Endodermal cell (in vitro differentiated cells): ENCODE measurements around the gene PADI2. TPM values are rescaled to one million over a fixed set of nuclear protein-coding genes. Genes with fewer than 3 reads are reported as not detected.

Source experiments
- DNase-seq: peaks from one replicate; pipeline ENCODE4 v3.0.0-alpha.2; 2017
- H3K27ac ChIP-seq: 2 replicates; pipeline ENCODE4 v1.5.1; 2013; ENCODE audit warnings: mild to moderate bottlenecking, low read depth, low read length, moderate library complexity
- H3K27me3 ChIP-seq: 2 replicates; pipeline ENCODE4 v1.6.1; 2013; ENCODE audit warnings: mild to moderate bottlenecking, low read length, moderate library complexity; ENCODE audit not compliant: insufficient read depth, control insufficient read depth, poor library complexity, severe bottlenecking
- H3K36me3 ChIP-seq: 2 replicates; pipeline ENCODE4 v1.7.0; 2013; ENCODE audit warnings: mild to moderate bottlenecking, low read length, moderate library complexity; ENCODE audit not compliant: control insufficient read depth, insufficient read depth
- H3K4me1 ChIP-seq: one replicate; pipeline ENCODE4 v1.7.0; 2013; ENCODE audit warnings: low read length; ENCODE audit not compliant: control insufficient read depth, insufficient read depth
- H3K4me3 ChIP-seq: 2 replicates; pipeline ENCODE4 v1.5.1; 2013; ENCODE audit warnings: mild to moderate bottlenecking, low read length, moderate library complexity
- H3K9ac ChIP-seq: 2 replicates; pipeline ENCODE4 v1.6.1; 2013; ENCODE audit warnings: mild to moderate bottlenecking, low read length, moderate library complexity; ENCODE audit not compliant: poor library complexity, severe bottlenecking; ENCODE audit errors: extremely low read depth
- H3K9me3 ChIP-seq: 2 replicates; pipeline ENCODE4 v1.6.1; 2013; ENCODE audit warnings: mild to moderate bottlenecking, low read length, moderate library complexity; ENCODE audit not compliant: control insufficient read depth
- H3K27ac Mint-ChIP-seq: 2 replicates; pipeline ENCODE4 v1.8.0; 2020; ENCODE audit warnings: mixed read lengths
- H3K27me3 Mint-ChIP-seq: 2 replicates; pipeline ENCODE4 v1.8.0; 2021; ENCODE audit warnings: mild to moderate bottlenecking, mixed read lengths; ENCODE audit not compliant: insufficient read depth
- H3K36me3 Mint-ChIP-seq: 2 replicates; pipeline ENCODE4 v1.8.0; 2020; ENCODE audit warnings: low read depth, mixed read lengths
- H3K4me1 Mint-ChIP-seq: 2 replicates; pipeline ENCODE4 v1.8.0; 2020; ENCODE audit warnings: mixed read lengths
- H3K4me3 Mint-ChIP-seq: 2 replicates; pipeline ENCODE4 v1.8.0; 2020; ENCODE audit warnings: mild to moderate bottlenecking, moderate library complexity, mixed read lengths
- H3K9me3 Mint-ChIP-seq: 2 replicates; pipeline ENCODE4 v1.8.0; 2020; ENCODE audit warnings: mild to moderate bottlenecking, mixed read lengths
- WGBS, 2 experiments: methylation state at CpG; one replicate each; pipeline versions ENCODE4 v1.1.5 to v1.1.7; 2013; ENCODE audit warnings: missing lambda C conversion rate in 2 of 2, mixed read lengths in 1 of 2; ENCODE audit not compliant: insufficient coverage in 1 of 2, insufficient read length in 1 of 2; 5-methylcytosine and 5-hydroxymethylcytosine counted together
- total RNA-seq, 2 donors: library from RNA; stranded (reverse); fragmentation: NEBNext Ultra II Directional in 1 of 2; extraction: Animal tissue kit (Norgen Biotek cat#: 25700) in 1 of 2; gene quantifications; 2 replicates in 1 of 2; 3 replicates in 1 of 2; pipeline ENCODE4 v1.2.1, GENCODE V29; 2021
- TF ChIP-seq, protein P1 (sequence below): fragments of 200-600 bp; sonication (generic); conservative IDR thresholded peaks from 2 replicates; pipeline ENCODE4 v1.5.0; 2021; ENCODE audit warnings: antibody characterized with exemption, mild to moderate bottlenecking

The PADI2 gene
- total RNA-seq, 2 donors from 2014 or later = 2.0 to 2.7 TPM

DNA sequence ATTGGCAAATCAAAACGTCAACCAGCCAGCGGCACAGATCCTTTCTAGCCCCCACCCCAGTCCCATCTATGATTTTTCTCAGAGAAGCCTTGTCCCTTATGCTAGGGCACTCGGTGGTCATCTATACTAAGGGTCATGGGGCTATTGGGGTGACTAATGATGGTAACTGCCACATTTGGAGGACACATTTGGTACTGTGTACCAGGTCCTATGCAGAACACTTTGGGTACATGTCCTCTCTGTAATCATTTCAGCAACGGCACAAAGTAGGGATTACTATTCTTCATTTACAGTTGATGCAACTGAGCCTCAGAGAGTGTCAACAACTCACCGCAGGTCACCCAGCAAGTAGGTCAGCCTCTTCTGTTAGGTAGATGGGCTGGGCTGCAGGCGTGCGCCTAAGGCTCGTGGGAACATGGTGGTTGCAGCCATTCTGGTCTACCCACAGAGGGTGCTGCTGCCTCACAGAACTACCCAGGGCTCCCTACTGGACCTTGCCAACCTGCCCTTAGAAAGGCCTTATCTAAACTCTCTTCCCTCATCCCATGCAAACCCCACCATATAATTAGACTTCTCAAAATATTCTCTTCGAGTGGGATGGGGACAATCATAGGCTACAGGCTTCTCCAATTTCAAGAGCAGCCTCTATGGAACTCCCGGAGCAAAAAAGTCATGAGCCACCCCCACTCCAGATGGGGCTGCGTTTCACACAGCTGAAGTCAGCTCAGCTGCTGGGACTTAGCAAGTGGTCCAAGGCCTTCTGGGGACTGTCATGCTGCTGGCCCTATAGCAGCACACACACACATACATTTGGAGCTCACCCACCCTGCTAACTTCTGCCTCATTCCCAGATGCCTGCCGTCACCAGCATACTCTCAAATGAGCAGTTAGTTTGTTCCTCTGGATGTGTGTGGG, 59.6 kb downstream of the PADI2 start:
- TF ChIP-seq, protein P1, sequence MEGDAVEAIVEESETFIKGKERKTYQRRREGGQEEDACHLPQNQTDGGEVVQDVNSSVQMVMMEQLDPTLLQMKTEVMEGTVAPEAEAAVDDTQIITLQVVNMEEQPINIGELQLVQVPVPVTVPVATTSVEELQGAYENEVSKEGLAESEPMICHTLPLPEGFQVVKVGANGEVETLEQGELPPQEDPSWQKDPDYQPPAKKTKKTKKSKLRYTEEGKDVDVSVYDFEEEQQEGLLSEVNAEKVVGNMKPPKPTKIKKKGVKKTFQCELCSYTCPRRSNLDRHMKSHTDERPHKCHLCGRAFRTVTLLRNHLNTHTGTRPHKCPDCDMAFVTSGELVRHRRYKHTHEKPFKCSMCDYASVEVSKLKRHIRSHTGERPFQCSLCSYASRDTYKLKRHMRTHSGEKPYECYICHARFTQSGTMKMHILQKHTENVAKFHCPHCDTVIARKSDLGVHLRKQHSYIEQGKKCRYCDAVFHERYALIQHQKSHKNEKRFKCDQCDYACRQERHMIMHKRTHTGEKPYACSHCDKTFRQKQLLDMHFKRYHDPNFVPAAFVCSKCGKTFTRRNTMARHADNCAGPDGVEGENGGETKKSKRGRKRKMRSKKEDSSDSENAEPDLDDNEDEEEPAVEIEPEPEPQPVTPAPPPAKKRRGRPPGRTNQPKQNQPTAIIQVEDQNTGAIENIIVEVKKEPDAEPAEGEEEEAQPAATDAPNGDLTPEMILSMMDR = peak; percentile 94
- Mint-ChIP-seq H3K9me3 (peaks cover 6% of the 10 kb centered on the region), H3K27ac (no peak overlapping the region), H3K4me1 (peaks cover 34% of the 10 kb centered on the region), H3K36me3 (no peaks in the 10 kb centered on the region), H3K4me3 (no peak overlapping the region), H3K27me3 (peaks cover 5% of the 10 kb centered on the region)
- Histone ChIP-seq H3K4me1 (peaks cover 21% of the 10 kb centered on the region), H3K27ac (peak overlapping the region; percentile 82), H3K4me3 (no peak overlapping the region), H3K9ac (no peak overlapping the region), H3K36me3 (no peaks in the 10 kb centered on the region), H3K27me3 (no peaks in the 10 kb centered on the region), H3K9me3 (peaks cover 3% of the 10 kb centered on the region)
- WGBS, 2 experiments = 51 to 70% methylated on average over 6 to 12 of the region's 12 CpGs
- DNase-seq = peak; percentile 95

- no peak overlapping the region for H3K4me3 ChIP-seq
- H3K9me3 ChIP-seq = no peaks in the 10 kb centered on the region
- DNase-seq = no peak
- peaks cover 15% of the 10 kb centered on the region for H3K4me1 Mint-ChIP-seq
- H3K4me1 ChIP-seq = peaks cover 9% of the 10 kb centered on the region
- H3K27ac Mint-ChIP-seq = peak overlapping the region; percentile 9
- H3K27me3 Mint-ChIP-seq = peaks cover 5% of the 10 kb centered on the region
- TF ChIP-seq, protein P1 = no peak
- H3K27ac ChIP-seq = no peak overlapping the region
- no peak overlapping the region for H3K4me3 Mint-ChIP-seq
- H3K36me3 Mint-ChIP-seq = no peaks in the 10 kb centered on the region
- H3K27me3 ChIP-seq = no peaks in the 10 kb centered on the region
- whole genome bisulfite sequencing, 2 experiments = 89 to 97% methylated on average over 4 of the region's 4 CpGs
- no peaks in the 10 kb centered on the region for H3K9me3 Mint-ChIP-seq
- H3K9ac ChIP-seq = no peak overlapping the region
- peaks cover 6% of the 10 kb centered on the region for H3K36me3 ChIP-seq
Measured at GRCh38 chr1:17056551-17056950, 62.7 kb downstream of the PADI2 start.

GRCh38 chr1:17055801-17056200, 63.5 kb downstream of the PADI2 start:
- Mint-ChIP-seq H3K27me3 (peaks cover 5% of the 10 kb centered on the region), H3K4me3 (no peak overlapping the region), H3K27ac (no peak overlapping the region), H3K9me3 (no peaks in the 10 kb centered on the region), H3K4me1 (peaks cover 11% of the 10 kb centered on the region), H3K36me3 (peaks cover 6% of the 10 kb centered on the region)
- Histone ChIP-seq H3K27ac (no peak overlapping the region), H3K27me3 (no peaks in the 10 kb centered on the region), H3K9me3 (no peaks in the 10 kb centered on the region), H3K4me3 (no peak overlapping the region), H3K36me3 (peaks cover 13% of the 10 kb centered on the region), H3K9ac (no peak overlapping the region), H3K4me1 (peaks cover 8% of the 10 kb centered on the region)
- DNase-seq = no peak
- WGBS, 2 experiments = 94 to 100% methylated on average over 4 to 7 of the region's 7 CpGs
- TF ChIP-seq, protein P1 = no peak
